Muscle of arm (tissue), 12 donors: ENCODE data around the gene KCNIP2. TPM values are rescaled to one million over a fixed set of nuclear protein-coding genes. Genes with fewer than 3 reads are reported as not detected.

ENCODE experiments used
- DNase-seq: peaks from one replicate; pipeline ENCODE4 v3.0.0-alpha.2; 2013
- polyA plus RNA-seq, 12 donors: library from polyadenylated mRNA; unstranded; fragments of 120-200 nt; gene quantifications; one replicate each; pipeline ENCODE4 v1.2.1, GENCODE V29; 2013; ENCODE audit not compliant: insufficient read length in 12 of 12

Gene KCNIP2
- polyA plus RNA-seq, 12 donors: 2.1 to 13.1 (median 4.4) TPM; not detected in 1

DNA sequence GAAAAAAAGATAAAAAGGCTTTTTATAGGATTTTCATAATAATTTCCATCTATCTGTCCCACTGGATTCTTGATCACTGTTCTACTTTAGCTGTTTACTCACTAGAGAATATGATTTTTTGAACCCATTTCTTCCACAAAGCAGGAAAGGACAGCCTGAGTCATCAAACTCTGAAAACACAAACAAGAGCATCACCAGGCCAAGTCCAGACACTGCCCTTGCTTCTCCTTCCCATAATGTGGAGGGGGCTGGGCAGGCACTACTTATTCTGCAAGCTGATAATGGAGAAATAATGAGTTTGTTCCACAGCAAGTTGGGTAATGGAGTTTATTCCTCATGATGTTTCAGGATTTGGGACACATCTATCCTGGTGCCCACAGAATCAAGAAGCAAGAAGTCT is 13.0 kb upstream of the KCNIP2 start:
- DNase-seq: no peak

DNA sequence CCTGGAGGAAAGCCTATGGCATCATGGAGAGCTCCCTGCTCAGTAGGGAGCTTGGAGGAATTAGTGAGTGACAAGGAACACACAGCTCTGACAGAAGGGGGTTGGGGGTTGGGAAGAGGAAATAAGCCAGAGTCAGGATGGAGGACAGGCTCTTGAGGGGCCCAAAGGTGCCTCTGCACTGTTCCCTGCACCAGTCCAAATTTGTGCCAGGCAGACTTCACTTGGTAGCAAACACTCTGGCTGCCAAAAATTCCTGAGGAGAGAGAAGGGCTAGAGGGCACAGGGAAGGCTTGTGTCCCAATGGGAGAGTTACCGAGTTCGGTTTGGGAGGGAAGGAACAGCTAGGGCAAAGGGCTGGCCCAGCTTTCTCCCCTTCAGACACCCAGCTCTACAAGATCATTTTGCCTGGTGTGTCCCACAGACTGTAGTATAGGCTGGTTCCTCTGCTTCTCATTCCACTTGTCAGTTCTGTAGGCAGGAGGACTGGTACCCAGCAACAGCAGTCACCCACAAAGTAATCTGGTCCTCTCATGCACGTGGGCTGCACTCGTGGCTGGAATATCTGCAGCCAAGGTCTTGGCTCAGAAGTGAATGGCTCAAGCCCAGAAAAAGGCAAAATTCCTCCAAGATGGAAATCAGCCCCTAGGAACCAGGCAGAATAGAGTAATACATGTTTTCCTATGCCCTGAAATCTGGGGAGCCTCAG is 8.0 kb upstream of the KCNIP2 start:
- no peak for DNase-seq

DNA sequence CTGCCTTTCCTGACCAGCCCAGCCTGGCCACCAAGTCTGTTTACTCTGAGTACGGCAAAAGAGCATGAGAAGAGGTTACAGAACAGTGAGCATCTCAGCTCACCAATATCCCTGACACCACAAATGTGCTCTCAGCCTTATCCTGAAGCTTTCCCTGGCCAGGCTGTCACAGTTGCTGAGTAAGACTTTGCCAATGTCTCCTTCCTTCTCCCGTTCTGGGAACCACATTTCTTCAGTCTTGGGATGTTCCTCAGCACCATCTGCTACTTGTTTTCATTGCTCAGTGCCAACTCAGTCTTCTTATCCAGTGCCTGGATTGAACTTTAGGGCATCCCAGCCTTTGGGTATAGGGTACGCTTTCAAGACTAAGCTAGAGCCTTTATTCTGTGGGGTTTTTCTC is 7.1 kb upstream of the KCNIP2 start:
- DNase-seq: no peak

DNA sequence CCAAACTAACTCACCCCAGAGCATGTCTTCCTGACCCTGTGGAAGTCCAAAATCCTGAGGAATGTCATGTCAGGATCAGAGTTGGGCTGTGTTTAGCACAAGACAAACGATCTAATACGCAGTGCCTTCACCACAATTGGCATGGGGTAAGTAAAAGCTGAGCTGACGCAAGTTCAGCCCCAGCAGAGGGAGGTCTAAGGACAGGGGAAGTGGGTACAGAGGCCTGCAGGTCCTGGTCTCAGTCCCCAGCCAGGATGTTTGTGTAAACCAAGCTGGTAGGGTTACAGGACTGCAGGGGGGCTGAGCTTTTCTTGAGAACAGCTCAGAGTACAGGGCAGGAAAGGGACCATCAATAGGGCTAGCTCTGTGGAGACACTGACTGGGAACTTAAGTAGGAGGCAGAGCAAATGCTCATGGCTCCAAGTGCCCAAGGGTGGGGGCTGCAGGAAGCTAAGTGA is 5.3 kb upstream of the KCNIP2 start:
- no peak for DNase-seq

DNA sequence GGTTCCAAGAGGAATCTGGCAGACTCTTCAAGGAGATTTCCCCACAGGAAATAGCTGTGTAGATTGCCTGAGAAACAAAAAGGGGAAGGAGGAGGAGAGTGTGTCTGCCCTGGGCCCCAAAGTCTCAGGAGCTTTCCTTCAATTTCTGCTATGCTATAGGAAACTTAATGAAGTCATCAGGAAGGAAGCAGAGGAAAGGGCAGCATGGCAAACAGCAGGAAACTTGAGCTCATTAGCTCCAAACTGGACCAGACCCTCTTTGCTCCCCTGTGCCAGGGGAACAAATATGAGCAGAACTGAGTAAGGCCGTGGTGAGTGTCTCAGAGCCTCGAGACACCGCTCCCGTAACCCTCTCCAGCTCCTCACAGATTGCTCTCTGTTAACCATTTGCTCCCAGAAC is 4.8 kb upstream of the KCNIP2 start:
- DNase-seq: no peak

DNA sequence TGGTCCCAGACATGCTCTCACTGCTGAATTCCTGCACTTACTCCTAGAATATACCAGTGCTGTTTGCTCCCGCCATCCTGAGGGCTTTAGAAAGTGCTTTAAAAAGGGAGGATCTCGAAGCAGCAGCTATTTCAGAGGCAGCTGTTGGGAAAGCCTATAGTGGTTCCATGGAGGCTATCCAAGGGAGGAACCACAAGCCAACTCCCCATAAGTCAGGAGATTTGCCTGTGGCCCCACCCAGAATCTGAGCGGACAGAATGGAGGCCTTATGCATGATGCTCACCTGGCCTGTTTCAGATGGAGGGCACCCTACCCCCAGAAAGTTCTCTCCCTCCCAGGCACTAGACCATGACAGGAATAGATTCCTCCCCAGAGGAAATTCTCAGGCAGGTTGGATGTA is 2.3 kb upstream of the KCNIP2 start:
- DNase-seq: no peak

DNA sequence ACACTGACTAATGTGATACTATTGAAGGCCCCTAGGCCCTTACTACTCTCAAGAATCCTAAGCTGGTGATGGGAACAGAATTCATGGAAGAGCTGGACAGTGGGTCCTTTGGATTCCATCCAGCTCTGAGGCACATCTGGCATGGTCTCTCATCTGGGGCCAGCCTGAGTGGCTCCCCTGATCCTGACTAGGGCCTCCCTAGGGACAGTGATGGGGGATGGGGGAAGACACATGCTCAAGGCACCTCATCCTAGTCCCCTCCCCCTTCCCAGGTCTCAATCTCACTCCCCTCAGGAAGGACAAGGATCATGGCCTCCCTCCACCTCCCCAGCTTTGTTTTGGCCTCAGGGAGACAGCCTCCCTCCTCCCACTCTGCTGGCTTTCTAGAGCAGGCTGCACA is 1.8 kb downstream of the KCNIP2 start:
- DNase-seq: no peak

DNA sequence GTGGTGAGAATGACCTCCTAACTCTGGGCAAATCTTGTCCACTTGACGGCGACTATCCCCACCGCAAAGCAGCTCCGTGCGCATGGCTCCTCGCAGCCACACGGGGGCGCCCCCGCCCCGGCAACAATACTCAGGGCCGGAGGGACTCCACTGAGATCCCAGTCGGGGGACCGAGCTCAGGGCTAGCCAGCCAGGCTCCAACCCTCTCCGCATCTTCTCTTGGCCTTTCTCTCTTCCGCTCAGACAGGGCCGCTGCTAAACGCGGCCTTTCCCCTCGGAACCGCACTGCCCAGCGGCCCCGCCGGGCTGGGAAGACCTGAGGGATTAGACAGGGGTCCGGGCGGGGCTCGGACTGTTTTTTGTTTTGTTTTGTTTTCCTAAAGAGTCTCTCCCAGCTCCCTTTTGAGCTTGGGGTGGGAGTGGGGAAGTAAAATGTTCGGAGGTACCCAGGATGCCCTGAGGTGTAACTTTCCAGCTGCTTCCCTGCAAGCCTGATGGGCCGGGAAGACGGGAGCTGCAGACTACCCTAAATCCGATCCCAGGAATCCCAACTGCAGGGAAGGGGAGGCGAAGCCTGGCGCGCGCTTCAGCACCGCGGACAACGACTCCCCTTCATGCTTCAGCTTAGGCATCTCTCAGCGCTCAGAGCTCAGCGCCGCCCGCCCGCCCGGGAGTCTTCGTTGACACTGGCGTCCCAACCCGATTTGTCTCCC is 2.7 kb downstream of the KCNIP2 start:
- DNase-seq: peak; percentile 90

DNA sequence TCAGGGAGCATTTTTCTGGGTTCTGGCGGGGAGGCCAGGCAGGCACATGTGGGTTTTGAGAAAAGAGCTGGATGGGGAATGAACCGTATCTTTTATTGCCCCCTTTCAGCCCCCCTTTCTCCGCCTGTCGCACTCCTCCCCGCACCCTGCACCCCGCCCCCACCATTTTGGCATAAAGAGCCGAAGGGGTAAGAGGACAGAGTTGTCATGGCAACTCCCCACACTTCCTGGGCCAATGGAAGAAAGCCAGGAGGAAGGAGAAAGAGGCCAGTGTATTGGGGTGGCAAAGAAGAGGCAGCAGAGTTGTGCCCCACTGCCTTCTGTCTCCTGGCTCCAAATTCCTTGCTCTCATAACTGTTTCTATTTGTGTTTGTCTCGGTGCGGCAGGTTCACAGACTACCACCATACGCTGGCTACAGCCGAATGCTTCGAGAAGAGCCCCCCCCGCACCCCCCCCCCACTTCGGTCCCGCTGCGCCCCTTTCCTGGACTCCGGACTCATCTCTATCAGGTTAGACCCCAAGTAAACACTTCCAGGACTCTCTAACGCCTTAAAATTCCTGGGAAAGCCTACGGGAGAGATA is 3.4 kb downstream of the KCNIP2 start:
- DNase-seq: no peak

DNA sequence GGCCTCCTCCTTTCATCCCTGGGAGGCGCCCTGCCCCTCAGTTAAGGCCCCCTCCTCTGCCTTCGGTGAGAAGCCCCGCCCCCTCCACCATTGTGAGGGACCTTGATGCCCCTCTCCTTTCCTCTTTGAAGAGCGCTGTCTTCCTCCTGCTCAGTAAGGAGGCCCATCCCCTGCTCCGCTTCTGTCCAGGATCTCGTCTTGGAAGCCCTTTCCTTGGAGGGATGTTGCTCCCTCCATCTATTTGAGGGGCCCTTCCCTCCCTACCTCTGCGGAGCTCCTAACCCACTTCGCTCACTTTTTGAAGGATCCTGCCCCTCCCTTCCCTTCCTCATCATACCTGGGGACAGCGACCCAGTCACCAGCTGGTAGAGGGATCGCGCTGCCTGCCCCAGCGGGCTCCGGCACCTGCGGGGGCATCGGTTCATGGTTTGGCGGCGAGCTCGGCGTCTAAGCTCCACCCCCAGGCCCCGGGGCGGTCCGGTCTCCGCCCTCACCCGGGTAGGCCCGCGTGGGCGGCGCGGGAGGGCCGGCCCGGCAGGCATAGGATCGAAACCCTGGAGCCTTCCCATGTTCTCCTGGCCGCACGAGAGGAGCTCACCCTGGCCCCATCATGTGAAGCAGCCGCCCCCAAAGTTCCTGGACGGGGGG is 4.1 kb downstream of the KCNIP2 start:
- DNase-seq: no peak

DNA sequence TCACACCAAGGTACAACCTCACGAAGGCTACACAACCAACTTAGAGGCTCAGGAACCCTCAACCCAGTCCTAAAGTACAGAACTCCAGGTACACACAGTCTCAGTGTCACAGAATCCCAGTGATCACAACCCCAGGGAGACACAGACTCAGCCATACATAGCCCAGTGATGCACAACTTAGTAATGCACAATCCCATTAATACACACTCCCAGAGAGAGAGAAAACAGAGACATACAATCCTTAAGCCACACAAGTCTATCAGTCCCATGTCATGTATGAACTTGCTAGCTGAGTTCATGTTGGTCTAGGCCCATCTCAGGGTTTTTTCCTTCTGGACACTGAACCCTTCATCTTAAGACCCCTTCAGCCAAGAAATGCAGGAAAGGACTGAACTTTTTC is 4.6 kb downstream of the KCNIP2 start:
- DNase-seq: no peak

DNA sequence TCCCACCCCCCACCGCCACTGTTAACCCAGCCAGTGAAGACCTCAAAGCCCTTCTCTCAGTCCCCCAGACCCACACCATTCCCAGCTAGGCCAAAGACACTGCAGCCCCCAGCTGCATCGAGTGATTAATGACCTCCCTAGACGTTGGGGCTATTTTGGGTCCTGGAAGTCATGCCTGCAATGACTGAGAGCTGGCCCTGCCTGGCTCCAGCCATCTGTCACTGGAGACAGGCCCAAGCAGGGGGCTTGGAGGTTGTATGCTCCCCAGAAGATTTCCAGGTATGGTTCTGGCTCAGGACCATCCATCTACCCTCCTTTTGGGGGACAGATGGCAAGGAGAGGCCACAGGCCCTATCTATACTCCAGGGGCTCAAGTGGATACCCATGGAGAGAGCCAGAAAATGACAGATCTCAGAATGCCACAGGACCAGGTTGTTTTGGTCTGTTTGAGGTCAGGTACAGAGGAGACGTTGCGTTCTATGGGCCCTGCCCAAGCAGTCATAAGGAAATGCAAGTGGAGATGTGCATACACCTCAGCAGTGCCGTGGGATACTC is 5.1 kb downstream of the KCNIP2 start:
- no peak for DNase-seq

DNA sequence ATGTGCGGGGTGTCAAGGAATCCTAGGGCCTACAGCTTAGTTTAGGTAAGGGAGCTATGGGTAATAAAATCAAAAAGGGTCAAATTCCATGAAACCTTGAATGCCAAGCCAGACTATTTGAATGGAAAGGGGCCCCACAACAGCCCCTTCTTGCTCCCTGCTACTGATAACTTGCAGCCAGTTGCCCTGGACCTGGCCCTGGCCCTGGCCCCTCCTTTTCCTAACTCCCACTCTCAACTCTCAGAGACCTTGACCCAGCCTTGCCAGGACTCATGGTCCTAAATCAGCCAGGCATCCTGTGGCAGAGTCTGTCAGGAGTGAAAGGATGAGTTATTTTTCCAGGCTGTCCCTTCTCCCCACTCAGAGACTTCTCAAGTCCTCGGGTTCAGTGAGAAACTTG is 5.9 kb downstream of the KCNIP2 start:
- no peak for DNase-seq

DNA sequence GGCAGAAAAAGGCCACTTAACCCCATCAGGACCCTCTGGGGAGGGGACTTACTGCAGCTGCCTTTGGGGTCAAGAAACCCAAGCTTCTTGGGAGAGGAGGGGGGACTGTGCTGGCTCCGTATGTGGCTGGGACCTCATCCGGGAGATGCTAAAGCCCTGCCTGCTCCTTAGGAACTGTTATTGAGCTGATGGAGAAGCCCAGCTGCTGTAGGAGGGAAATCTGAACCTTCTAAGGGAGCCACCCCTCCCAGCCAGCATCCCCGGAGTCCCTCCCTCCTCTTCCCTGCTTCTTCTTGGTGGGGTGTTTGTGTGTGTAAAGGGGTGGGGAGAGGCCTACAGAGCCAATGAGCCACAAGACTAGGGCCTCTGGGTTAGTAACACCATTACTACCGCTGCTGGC is 8.2 kb downstream of the KCNIP2 start:
- no peak for DNase-seq

DNA sequence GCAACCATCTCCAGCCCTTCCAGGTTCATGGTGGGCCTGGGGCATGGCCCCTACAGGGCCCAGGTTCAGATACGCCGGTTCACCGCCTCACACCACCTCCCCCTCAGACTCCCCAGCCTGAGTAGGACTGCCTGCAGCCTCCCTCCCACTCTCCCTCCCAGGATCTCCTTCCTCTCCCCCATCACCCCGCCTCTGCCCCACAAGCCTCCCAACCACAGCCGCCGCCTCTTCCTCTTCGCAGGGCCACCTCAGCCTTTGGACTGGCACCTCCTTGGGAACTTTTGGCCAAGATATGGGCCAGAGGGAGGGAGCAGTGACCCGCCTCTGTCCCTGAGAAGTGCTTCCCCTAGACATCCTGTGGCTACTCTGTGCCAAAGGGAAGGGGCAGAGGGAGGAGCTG is 9.3 kb downstream of the KCNIP2 start:
- DNase-seq: no peak

DNA sequence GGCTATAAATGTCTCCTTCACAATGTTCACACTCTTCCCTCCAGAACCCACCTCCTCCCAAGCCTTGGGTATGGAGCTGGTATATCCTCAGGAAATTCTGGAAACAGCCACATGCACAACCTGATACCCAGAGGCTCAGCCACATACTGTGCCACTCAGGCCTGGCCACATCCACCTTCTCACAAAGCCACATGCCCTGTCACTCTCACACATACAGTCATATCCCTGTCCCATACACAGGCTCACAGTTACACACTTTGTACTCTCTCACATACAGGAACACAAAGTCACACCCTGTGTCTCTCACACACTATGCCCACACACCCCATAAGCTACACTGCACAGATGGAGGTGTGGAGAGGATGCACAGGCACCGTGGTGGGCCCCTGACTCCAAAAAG is 10.1 kb downstream of the KCNIP2 start:
- DNase-seq: no peak

DNA sequence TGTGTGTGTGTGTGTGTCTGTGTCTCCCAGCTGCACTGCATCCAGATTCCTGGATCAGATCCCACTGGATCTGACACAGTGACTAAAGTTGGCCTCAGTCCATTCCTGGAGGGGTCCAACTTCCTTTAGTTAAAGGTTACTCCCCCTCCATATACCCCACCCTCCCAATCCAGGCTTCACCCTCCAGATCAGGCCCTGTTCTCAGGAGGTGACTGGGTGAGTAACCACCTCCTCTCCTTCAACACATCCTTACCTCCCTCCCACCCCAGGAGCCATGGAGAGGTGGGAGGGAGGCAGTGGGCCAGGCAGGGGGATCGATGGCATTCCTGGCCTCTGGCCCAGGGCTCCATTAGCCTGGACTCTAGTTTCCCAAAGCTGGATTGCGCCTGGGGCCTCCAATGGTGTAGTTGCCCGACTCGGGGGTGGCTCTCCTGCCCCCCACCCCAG is 11.3 kb downstream of the KCNIP2 start:
- no peak for DNase-seq

DNA sequence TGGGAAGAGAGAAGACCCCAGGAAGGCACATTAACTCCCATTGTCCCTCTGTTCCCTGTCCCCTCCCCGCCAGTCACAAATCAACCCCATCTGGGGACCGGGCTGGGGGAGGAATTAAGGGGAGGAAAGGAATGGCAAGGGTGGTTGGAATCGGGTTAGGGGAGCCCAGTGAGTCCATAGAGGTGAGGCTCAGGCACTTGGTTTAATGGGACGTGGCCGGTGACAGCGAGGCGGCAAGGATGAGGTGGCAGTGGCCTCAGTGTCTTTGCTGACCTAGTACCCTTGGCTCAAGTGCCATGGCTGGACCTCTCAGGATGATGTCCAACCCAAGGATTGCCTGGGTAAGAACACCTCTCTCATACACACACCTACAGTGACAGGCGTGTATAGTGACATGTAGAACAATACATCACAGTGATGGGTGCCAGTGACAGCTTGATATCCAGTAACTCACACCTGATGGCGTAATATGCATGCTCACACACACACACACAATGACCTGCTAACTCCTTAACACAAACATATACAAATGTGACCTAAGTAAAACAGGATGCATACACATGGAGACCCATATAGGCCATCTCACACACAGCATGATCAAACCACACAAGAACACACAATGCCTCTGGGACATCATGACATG is 12.3 kb downstream of the KCNIP2 start:
- no peak for DNase-seq

DNA sequence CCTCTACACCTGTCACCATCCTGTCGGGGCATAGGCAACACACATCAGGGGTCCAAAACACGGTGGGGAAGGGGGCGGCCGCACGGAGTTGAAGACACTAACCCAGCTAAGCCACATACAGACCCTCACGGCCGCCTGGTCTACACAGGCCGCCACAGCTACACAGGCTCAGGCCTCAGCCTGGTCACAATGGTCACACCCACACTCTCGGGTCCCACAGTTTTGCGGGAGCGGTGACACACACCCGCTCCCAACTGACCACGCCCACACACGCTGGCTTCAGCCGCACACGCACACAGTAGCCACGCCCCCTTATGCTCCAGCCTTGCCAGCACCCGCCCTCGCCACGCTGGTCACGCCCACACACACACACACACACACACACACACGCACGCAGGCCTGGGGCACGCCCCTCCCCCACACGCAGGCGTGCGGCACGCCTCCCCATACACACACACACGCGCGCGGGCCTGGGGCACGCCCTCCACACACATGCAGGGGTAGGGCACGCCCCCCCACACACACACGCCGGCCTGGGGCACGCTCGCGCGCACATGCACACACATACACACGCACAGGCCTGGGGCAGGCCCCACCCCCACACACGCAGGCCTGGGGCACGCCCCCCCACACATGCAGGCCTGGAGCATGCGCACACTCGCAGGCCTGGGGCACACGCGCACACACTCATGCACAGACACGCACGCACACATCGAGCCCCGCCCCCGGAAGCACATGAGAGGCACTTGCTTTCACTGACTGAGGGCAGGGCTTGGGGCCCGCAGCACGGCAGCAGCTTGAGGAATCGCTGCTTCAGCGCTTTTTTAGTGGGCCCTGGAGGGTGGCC is 13.1 kb downstream of the KCNIP2 start:
- DNase-seq: peak; percentile 89

DNA sequence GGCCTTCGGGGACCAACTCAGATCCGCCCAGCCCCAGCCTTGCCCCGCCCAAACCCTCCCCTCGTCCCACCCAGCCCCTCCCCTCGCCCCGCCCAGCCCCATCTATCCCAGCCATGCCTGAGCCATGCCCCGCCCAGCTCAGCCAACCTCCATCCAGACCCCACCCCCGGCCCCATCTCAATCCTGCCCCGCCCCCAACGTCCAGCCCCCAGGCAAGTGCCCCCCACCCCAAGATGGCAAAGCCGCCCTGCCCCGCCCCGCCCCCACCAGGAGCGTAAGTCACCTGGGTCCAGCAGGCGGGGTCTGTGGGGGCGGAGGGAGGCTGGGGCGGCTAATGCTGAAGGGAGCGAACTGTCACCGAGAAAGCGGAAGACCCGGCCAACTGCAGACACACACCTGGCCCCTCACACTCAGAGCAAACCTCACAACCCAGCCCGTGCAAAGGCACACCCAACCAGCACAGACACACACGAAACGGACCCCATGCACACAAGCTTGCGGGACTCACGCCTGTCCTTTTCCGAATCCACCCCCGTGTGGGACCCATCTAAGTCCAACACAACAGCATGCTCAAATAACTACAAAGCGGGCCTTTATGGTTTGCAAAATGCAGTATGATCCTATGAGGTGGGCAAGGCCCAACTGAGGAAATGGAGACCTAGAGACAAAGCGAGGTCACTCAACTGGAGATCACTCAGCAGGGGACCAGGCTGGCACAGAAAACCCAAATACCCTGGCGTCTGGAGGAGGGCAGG is 13.9 kb downstream of the KCNIP2 start:
- DNase-seq: peak; percentile 46
